Measurements from ENCODE around the gene CERT1. TPM values are rescaled to one million over a fixed set of nuclear protein-coding genes. Genes with fewer than 3 reads are reported as not detected.
A peak's percentile ranks its signal among the peaks of the same experiment; 100 is the strongest.
"Not testable (repeated sequence)": the region's sequence is repeated elsewhere in the genome, so short reads cannot be mapped to it uniquely, and the experiment has no call there.

The CERT1 gene
- polyA plus RNA-seq, 1 experiment, result 4.5 TPM

DNA sequence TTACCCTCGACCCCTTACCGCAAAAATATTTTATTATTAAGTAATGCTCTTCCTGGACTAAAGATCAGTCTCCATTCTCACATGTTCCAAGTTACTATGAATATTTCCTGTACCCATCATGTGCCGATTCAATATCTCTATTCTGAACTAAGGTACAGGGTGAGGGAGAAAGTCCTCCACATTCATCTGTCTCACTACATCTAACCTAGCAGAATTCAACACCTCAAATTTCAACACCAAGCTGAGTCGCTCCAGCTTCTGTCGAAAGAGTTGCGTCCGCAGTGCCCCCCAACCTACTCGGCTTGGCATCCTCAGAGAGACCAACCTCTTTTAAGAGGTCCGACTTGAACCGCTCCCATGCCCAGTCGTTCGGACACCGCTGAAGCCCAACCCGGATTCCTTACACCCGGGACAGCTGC is 1.0 kb downstream of the CERT1 start:
- ChIA-PET CTCF (no interaction called here), POLR2A (no interaction called here)
- no peak for DNase-seq (ENCODE audit: low read depth)
- Histone ChIP-seq H3K27me3 (ENCODE audit: control insufficient read depth, insufficient read depth, low read length) (no peaks in the 10 kb centered on the region), H3K4me3 (ENCODE audit: low read depth, low read length) (peak overlapping the region; percentile 91), H3K36me3 (ENCODE audit: control insufficient read depth, insufficient read depth, low read length) (no peaks in the 10 kb centered on the region)
- TF ChIP-seq, protein P1, sequence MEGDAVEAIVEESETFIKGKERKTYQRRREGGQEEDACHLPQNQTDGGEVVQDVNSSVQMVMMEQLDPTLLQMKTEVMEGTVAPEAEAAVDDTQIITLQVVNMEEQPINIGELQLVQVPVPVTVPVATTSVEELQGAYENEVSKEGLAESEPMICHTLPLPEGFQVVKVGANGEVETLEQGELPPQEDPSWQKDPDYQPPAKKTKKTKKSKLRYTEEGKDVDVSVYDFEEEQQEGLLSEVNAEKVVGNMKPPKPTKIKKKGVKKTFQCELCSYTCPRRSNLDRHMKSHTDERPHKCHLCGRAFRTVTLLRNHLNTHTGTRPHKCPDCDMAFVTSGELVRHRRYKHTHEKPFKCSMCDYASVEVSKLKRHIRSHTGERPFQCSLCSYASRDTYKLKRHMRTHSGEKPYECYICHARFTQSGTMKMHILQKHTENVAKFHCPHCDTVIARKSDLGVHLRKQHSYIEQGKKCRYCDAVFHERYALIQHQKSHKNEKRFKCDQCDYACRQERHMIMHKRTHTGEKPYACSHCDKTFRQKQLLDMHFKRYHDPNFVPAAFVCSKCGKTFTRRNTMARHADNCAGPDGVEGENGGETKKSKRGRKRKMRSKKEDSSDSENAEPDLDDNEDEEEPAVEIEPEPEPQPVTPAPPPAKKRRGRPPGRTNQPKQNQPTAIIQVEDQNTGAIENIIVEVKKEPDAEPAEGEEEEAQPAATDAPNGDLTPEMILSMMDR (IDR thresholded peaks at IDR 0.05; ENCODE audit: insufficient read depth, low read depth, low read length), result no peak

DNA sequence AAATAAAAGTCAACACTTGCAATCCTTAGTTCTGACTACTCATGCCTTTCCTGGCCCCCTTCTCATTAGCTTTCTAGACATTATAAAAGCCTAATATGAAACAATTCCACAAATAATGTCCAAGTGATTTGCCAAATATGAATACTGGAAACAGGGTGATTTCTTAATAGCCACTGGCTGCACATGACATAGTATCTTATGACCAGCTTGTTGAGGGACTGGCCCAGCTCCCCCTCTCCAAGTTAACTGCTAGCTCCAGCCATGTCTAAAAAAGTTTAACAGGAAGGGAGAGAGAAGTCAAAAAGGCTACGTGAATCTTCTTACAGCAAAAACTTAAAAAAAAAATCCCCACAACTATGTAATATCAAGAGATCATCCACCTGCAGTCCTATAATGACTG is 1.5 kb downstream of the CERT1 start:
- ChIA-PET CTCF (no interaction called here), POLR2A (interaction anchor here (0.6 kb wide), 1 partner anchor 575 kb away, joined by 7 read pairs; no protein-coding TSS in a partner anchor)
- TF ChIP-seq, protein P1 (IDR thresholded peaks at IDR 0.05; ENCODE audit: insufficient read depth, low read depth, low read length), result no peak
- Histone ChIP-seq H3K36me3 (ENCODE audit: control insufficient read depth, insufficient read depth, low read length) (no peaks in the 10 kb centered on the region), H3K27me3 (ENCODE audit: control insufficient read depth, insufficient read depth, low read length) (no peaks in the 10 kb centered on the region), H3K4me3 (ENCODE audit: low read depth, low read length) (peak overlapping the region; percentile 91)
- DNase-seq (ENCODE audit: low read depth), result no peak

DNA sequence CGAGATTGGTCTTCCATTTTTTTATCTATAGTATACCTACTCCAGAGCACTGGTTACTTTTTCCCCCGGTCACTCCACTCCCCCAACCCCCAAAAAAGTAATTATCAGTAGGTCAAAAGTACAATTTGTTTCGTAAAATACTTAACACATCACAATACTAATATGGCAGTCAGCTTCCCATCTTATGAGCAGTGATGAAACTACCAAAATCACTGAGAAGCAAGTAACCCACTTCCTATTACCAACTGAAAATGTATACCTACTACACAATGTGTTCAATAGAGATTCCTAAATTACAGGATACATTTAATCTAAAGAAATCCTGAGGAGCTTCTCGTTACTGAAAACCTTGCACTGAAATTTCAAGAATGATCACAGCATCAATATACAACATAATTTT is 1.9 kb downstream of the CERT1 start:
- POLR2A ChIA-PET, result interaction anchor here (0.6 kb wide), 1 partner anchor 574 kb away, joined by 7 read pairs; no protein-coding TSS in a partner anchor
- no peak for DNase-seq (ENCODE audit: low read depth)
- TF ChIP-seq, protein P1 (IDR thresholded peaks at IDR 0.05; ENCODE audit: insufficient read depth, low read depth, low read length), result no peak
- no peaks in the 10 kb centered on the region for H3K36me3 ChIP-seq (ENCODE audit: control insufficient read depth, insufficient read depth, low read length)
- peak overlapping the region; percentile 91 for H3K4me3 ChIP-seq (ENCODE audit: low read depth, low read length)
- no peaks in the 10 kb centered on the region for H3K27me3 ChIP-seq (ENCODE audit: control insufficient read depth, insufficient read depth, low read length)
- CTCF ChIA-PET, result interaction anchor here (0.6 kb wide), 1 partner anchor 37 kb away, joined by 3 read pairs; no protein-coding TSS in a partner anchor

DNA sequence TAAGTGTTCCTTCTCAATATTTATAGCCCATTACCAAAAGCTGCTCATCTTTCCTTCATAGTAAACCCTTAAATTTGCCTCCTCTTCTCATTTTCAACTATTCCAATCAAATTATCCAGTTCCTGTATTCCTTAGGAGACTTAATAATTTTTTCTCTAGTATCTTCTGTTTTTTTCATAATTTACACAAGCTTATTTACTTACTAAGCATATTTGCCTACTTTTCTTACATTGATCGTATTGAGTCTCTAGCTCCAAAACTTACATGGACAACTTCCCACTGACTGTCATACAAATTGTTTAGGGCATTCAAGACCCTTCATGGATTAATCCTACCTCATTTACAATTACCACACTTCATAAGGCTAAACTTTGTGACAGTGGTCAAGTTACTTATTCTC is 3.6 kb downstream of the CERT1 start:
- POLR2A ChIA-PET, result no interaction called here
- H3K27me3 ChIP-seq (ENCODE audit: control insufficient read depth, insufficient read depth, low read length), result no peaks in the 10 kb centered on the region
- H3K36me3 ChIP-seq (ENCODE audit: control insufficient read depth, insufficient read depth, low read length), result no peaks in the 10 kb centered on the region
- TF ChIP-seq, protein P1 (IDR thresholded peaks at IDR 0.05; ENCODE audit: insufficient read depth, low read depth, low read length), result no peak
- no peak overlapping the region for H3K4me3 ChIP-seq (ENCODE audit: low read depth, low read length)
- CTCF ChIA-PET, result no interaction called here
- DNase-seq (ENCODE audit: low read depth), result no peak

DNA sequence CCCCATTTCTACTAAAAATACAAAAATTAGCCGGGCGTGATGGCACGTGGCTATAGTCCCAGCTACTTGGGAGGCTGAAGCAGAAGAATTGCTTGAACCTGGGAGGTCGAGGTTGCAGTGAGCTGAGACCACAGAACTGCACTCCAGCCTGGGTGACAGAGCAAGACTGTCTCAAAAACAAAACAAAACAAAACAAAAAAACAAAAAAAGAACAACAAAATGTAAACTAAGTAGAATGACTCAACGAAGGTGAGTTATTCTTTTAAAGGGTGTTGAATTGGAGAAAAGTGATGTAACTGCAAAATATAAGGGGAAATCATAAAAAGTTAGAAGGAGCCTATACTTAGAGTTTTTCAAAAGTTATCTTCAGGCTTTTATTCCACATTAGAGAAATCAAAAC is 6.3 kb downstream of the CERT1 start:
- CTCF ChIA-PET; DNase-seq (ENCODE audit: low read depth); H3K36me3 ChIP-seq (ENCODE audit: control insufficient read depth, insufficient read depth, low read length); H3K4me3 ChIP-seq (ENCODE audit: low read depth, low read length); POLR2A ChIA-PET; H3K27me3 ChIP-seq (ENCODE audit: control insufficient read depth, insufficient read depth, low read length): not testable (repeated sequence)

DNA sequence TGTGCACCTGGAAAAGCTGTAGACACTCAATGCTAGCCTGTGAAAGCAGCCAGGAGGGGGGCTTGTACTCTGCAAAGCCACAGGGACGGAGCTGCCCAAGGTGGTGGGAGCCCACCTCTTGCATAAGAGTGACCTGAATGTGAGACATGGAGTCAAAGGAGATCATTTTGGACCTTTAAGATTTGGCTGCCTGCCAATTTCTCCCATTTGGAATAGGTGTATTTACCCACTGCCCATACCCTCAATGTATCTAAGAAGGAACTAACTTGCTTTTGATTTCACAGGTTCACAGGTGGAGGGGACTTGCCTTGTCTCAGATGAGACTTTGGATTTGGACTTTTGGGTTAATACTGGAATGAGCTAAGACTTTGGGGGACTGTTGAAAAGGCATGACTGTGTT is 12.6 kb downstream of the CERT1 start:
- H3K4me3 ChIP-seq (ENCODE audit: low read depth, low read length); POLR2A ChIA-PET; CTCF ChIA-PET; H3K36me3 ChIP-seq (ENCODE audit: control insufficient read depth, insufficient read depth, low read length); DNase-seq (ENCODE audit: low read depth); H3K27me3 ChIP-seq (ENCODE audit: control insufficient read depth, insufficient read depth, low read length): not testable (repeated sequence)
